Measurements from ENCODE around the gene PTOV1. TPM values are rescaled to one million over a fixed set of nuclear protein-coding genes. Genes with fewer than 3 reads are reported as not detected.

The PTOV1 gene
- total and polyA plus RNA-seq, 2 donors (not counting 1 experiment from before 2014, with no cell fraction given), result 144 to 230 TPM

DNA sequence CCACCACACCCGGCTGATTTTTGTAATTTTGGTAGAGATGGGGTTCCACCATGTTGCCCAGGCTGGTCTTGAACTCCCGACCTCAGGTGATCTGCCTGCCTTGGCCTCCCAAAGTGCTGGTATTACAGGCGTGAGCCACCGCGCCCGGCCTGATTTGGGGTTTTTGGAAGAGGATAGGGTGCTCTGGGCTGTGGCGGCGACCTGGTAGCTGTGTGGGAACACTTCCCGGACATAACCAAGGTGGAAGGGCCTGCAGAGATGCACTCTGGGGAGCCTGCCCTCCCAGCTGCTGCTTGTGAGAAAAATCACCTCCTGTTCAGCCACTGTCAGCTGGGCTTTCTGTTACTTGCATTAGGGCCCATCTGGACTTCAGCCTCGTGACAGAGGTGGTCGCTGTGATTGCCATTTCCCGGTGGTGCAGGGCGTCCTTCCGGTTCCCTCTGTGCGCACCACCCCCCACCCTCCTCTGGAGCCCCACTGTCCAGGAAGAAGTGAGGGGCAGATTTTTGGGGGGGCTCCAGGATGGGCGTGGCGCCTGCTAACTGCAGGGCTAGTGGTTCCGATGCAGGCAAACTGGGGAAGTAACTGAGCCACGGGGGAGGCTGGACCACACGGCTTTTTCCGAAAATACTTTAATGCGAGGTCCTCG, 38.2 kb downstream of the PTOV1 start:
- H3K4me3 ChIP-seq (ENCODE audit: control extremely low read depth in 1 of 5, extremely low read depth in 1 of 5, insufficient read depth in 1 of 5, low read depth in 2 of 5, low read length in 4 of 5), result no peak overlapping the region
- H3K4me1 Mint-ChIP-seq, result peaks cover 22% of the 10 kb centered on the region
- ATAC-seq (ENCODE audit: low read depth) (no peak), DNase-seq (no peak)
- no peak overlapping the region for H3K27ac ChIP-seq (ENCODE audit: low read length in 2 of 2)
- ChIA-PET CTCF (interaction anchor here (0.8 to 1.6 kb wide), 4 partner anchors 11 to 249 kb away, joined by 3 to 12 read pairs (median 3); partner anchors contain the start of gene RRAS), POLR2A (no interaction called here)
- H3K27ac Mint-ChIP-seq, result peak overlapping the region; percentile 41
- no peak overlapping the region for H3K4me2 ChIP-seq (replicated peaks; ENCODE audit: low read depth, low read length, poor library complexity, severe bottlenecking)
- H3K79me2 ChIP-seq (ENCODE audit: control insufficient read depth, insufficient read depth, low read length), result no peaks in the 10 kb centered on the region
- no peak overlapping the region for H3K9ac ChIP-seq (ENCODE audit: low read length)
- H3K36me3 ChIP-seq (replicated peaks in 1 of 2; ENCODE audit: control extremely low read depth in 1 of 2, control insufficient read depth in 1 of 2, extremely low read depth in 1 of 2, insufficient read depth in 2 of 2, low read length in 1 of 2), result peaks cover 0 to 9% of the 10 kb centered on the region in 2 experiments
- no peaks in the 10 kb centered on the region for H3K27me3 Mint-ChIP-seq
- H3K9me3 ChIP-seq (ENCODE audit: control extremely low read depth in 1 of 3, control insufficient read depth in 2 of 3, insufficient read depth in 1 of 3, low read length in 2 of 3), result peaks cover 0 to 7% (median 0%) of the 10 kb centered on the region in 3 donors
- TF ChIP-seq EZH2 (IDR thresholded peaks at IDR 0.05; ENCODE audit: borderline replicate concordance, insufficient read depth, low read depth, low read length, poor library complexity, severe bottlenecking), result no peak
- H3K4me3 Mint-ChIP-seq, result peak overlapping the region; percentile 32
- intact Hi-C loops (cut with micrococcal nuclease), result no loop called here
- no peaks in the 10 kb centered on the region for H3K9me3 Mint-ChIP-seq (ENCODE audit: insufficient read depth)
- H2AFZ ChIP-seq (ENCODE audit: insufficient read depth, low read depth, low read length, poor library complexity, severe bottlenecking), result no peak overlapping the region
- H3K4me1 ChIP-seq (ENCODE audit: control insufficient read depth in 2 of 2, insufficient read depth in 2 of 2, low read length in 2 of 2), result peaks cover 3 to 16% of the 10 kb centered on the region in 2 donors
- no peaks in the 10 kb centered on the region for H3K27me3 ChIP-seq (replicated peaks in 1 of 4; ENCODE audit: control extremely low read depth in 1 of 4, control insufficient read depth in 3 of 4, insufficient read depth in 4 of 4, low read length in 3 of 4)
- WGBS (ENCODE audit: insufficient coverage), result 91% methylated on average over 23 of the region's 23 CpGs
- peaks cover 15% of the 10 kb centered on the region for H4K20me1 ChIP-seq (ENCODE audit: control insufficient read depth, insufficient read depth, low read length, poor library complexity, severe bottlenecking)

DNA sequence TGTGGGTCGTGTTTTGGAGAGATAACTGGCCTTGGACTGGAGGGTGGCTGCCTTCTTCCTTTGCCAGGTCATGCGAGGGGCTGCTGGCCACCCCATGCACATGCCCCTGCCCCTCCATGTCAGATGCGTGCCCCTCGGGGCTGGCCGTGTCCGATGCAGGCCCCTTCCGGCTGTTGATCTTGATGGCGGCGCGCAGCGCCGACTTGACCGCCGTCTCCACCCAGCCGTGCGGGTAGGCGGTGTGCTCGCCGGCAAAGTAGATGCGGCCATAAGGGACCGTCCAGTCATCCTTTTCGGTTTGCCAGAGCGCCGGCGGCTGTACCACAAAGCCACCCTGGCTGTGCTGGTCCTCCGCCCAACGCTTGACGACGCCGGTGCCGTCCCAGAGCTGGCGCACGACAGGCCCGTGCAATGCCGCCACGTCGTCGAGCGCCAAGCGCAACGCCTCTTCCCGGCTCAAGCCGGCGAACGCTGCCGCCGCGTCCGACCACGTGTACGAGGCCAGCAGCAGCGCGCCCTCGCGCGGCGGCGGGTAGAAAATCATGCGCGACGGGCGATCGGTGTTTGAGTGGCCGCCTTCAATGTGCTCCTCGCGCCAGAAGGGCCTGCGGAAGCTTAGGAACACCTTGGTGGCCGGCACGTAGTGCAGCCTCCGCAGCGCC, 38.9 kb downstream of the PTOV1 start:
- H3K9ac ChIP-seq (ENCODE audit: low read length), result peak overlapping the region; percentile 65
- H3K27me3 ChIP-seq (replicated peaks in 1 of 4; ENCODE audit: control extremely low read depth in 1 of 4, control insufficient read depth in 3 of 4, insufficient read depth in 4 of 4, low read length in 3 of 4), result no peaks in the 10 kb centered on the region
- no peaks in the 10 kb centered on the region for H3K9me3 Mint-ChIP-seq (ENCODE audit: insufficient read depth)
- peak; percentile 68 for ATAC-seq (ENCODE audit: low read depth)
- intact Hi-C loops (cut with micrococcal nuclease), result loop anchor here (1.0 kb wide), 2 partner anchors 12 to 40 kb away; no protein-coding TSS in a partner anchor
- H3K4me3 Mint-ChIP-seq, result peak overlapping the region; percentile 86
- H3K4me3 ChIP-seq (ENCODE audit: control extremely low read depth in 1 of 5, extremely low read depth in 1 of 5, insufficient read depth in 1 of 5, low read depth in 2 of 5, low read length in 4 of 5), result peak overlapping the region in 4 of 5 experiments; percentile 41 to 62 (median 50)
- H3K4me1 ChIP-seq (ENCODE audit: control insufficient read depth in 2 of 2, insufficient read depth in 2 of 2, low read length in 2 of 2), result peaks cover 3 to 17% of the 10 kb centered on the region in 2 donors
- peaks cover 0 to 7% (median 0%) of the 10 kb centered on the region in 3 donors for H3K9me3 ChIP-seq (ENCODE audit: control extremely low read depth in 1 of 3, control insufficient read depth in 2 of 3, insufficient read depth in 1 of 3, low read length in 2 of 3)
- H3K4me2 ChIP-seq (replicated peaks; ENCODE audit: low read depth, low read length, poor library complexity, severe bottlenecking), result peak overlapping the region; percentile 98
- H4K20me1 ChIP-seq (ENCODE audit: control insufficient read depth, insufficient read depth, low read length, poor library complexity, severe bottlenecking), result peaks cover 15% of the 10 kb centered on the region
- H2AFZ ChIP-seq (ENCODE audit: insufficient read depth, low read depth, low read length, poor library complexity, severe bottlenecking), result peak overlapping the region; percentile 66
- H3K27ac ChIP-seq (ENCODE audit: low read length in 2 of 2), result no peak overlapping the region
- 30% methylated on average over 71 of the region's 71 CpGs for WGBS (ENCODE audit: insufficient coverage)
- H3K27ac Mint-ChIP-seq, result peak overlapping the region; percentile 67
- CTCF ChIA-PET, result interaction anchor here (0.8 to 1.6 kb wide), 5 partner anchors 9 to 96 kb away, joined by 3 to 12 read pairs (median 5); no protein-coding TSS in a partner anchor
- peaks cover 0 to 2% of the 10 kb centered on the region in 2 experiments for H3K36me3 ChIP-seq (replicated peaks in 1 of 2; ENCODE audit: control extremely low read depth in 1 of 2, control insufficient read depth in 1 of 2, extremely low read depth in 1 of 2, insufficient read depth in 2 of 2, low read length in 1 of 2)
- TF ChIP-seq, protein P1, sequence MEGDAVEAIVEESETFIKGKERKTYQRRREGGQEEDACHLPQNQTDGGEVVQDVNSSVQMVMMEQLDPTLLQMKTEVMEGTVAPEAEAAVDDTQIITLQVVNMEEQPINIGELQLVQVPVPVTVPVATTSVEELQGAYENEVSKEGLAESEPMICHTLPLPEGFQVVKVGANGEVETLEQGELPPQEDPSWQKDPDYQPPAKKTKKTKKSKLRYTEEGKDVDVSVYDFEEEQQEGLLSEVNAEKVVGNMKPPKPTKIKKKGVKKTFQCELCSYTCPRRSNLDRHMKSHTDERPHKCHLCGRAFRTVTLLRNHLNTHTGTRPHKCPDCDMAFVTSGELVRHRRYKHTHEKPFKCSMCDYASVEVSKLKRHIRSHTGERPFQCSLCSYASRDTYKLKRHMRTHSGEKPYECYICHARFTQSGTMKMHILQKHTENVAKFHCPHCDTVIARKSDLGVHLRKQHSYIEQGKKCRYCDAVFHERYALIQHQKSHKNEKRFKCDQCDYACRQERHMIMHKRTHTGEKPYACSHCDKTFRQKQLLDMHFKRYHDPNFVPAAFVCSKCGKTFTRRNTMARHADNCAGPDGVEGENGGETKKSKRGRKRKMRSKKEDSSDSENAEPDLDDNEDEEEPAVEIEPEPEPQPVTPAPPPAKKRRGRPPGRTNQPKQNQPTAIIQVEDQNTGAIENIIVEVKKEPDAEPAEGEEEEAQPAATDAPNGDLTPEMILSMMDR (IDR thresholded peaks at IDR 0.05), result peak; percentile 89
- TF ChIP-seq EZH2 (IDR thresholded peaks at IDR 0.05; ENCODE audit: borderline replicate concordance, insufficient read depth, low read depth, low read length, poor library complexity, severe bottlenecking), result no peak
- H3K27me3 Mint-ChIP-seq, result no peaks in the 10 kb centered on the region
- peaks cover 27% of the 10 kb centered on the region for H3K4me1 Mint-ChIP-seq
- POLR2A ChIA-PET, result interaction anchor here (1.0 to 2.1 kb wide), 8 partner anchors 13 to 40 kb away, joined by 3 to 8 read pairs (median 3); partner anchors contain the start of genes ATF5 and NUP62
- peak; percentile 88 for DNase-seq
- H3K79me2 ChIP-seq (ENCODE audit: control insufficient read depth, insufficient read depth, low read length), result no peaks in the 10 kb centered on the region
